Activated T-cell treated with anti-CD3 and anti-CD28 coated beads, Interleukin-2, amount 50 U/mL, for 24 hours (primary cell): ENCODE data around the gene RGS6.

ENCODE experiments used
- DNase-seq: peaks from one replicate; pipeline ENCODE4 v3.0.0-alpha.2; 2020
- H3K27ac Mint-ChIP-seq: 2 replicates; pipeline ENCODE4 v1.8.0; 2020; ENCODE audit warnings: mild to moderate bottlenecking, mixed read lengths
- H3K27me3 Mint-ChIP-seq: 2 replicates; pipeline ENCODE4 v1.8.0; 2020; ENCODE audit warnings: mixed read lengths
- H3K36me3 Mint-ChIP-seq: 2 replicates; pipeline ENCODE4 v1.8.0; 2020; ENCODE audit warnings: low read depth, mixed read lengths
- H3K4me1 Mint-ChIP-seq: 2 replicates; pipeline ENCODE4 v1.8.0; 2020; ENCODE audit warnings: low read depth, mixed read lengths
- H3K4me3 Mint-ChIP-seq: 2 replicates; pipeline ENCODE4 v1.8.0; 2020; ENCODE audit warnings: mild to moderate bottlenecking, moderate library complexity, mixed read lengths
- H3K9me3 Mint-ChIP-seq: 2 replicates; pipeline ENCODE4 v1.8.0; 2020; ENCODE audit warnings: mixed read lengths

The RGS6 gene

GRCh38 chr14:72515779-72516770 is 583.8 kb downstream of the RGS6 start:
- Mint-ChIP-seq H3K27me3 (peaks cover 14% of the 10 kb centered on the region), H3K4me1 (peaks cover 46% of the 10 kb centered on the region), H3K4me3 (no peak overlapping the region), H3K9me3 (peaks cover 11% of the 10 kb centered on the region), H3K36me3 (no peaks in the 10 kb centered on the region), H3K27ac (no peak overlapping the region)
- no peak for DNase-seq

- H3K4me1 Mint-ChIP-seq: peaks cover 55% of the 10 kb centered on the region
- no peak overlapping the region for H3K4me3 Mint-ChIP-seq
- no peaks in the 10 kb centered on the region for H3K36me3 Mint-ChIP-seq
- DNase-seq: peak; percentile 80
- H3K27ac Mint-ChIP-seq: no peak overlapping the region
- peaks cover 12% of the 10 kb centered on the region for H3K27me3 Mint-ChIP-seq
- H3K9me3 Mint-ChIP-seq: peaks cover 11% of the 10 kb centered on the region
These were observed 584.9 kb downstream of the RGS6 start for GRCh38 chr14:72516936-72517700.

- H3K27ac Mint-ChIP-seq: no peak overlapping the region
- no peak for DNase-seq
- H3K27me3 Mint-ChIP-seq: peaks cover 7% of the 10 kb centered on the region
- H3K4me3 Mint-ChIP-seq: no peak overlapping the region
- H3K4me1 Mint-ChIP-seq: peaks cover 56% of the 10 kb centered on the region
- peaks cover 11% of the 10 kb centered on the region for H3K9me3 Mint-ChIP-seq
- no peaks in the 10 kb centered on the region for H3K36me3 Mint-ChIP-seq
These were observed 585.5 kb downstream of the RGS6 start for GRCh38 chr14:72517736-72518135.

GRCh38 chr14:72518809-72519377 is 586.7 kb downstream of the RGS6 start:
- H3K27ac Mint-ChIP-seq: peak overlapping the region; percentile 76
- H3K4me1 Mint-ChIP-seq: peaks cover 60% of the 10 kb centered on the region
- DNase-seq: peak; percentile 42
- H3K4me3 Mint-ChIP-seq: peak overlapping the region; percentile 30
- no peaks in the 10 kb centered on the region for H3K36me3 Mint-ChIP-seq
- peaks cover 4% of the 10 kb centered on the region for H3K27me3 Mint-ChIP-seq
- peaks cover 11% of the 10 kb centered on the region for H3K9me3 Mint-ChIP-seq

GRCh38 chr14:72519543-72519942 is 587.3 kb downstream of the RGS6 start:
- peak overlapping the region; percentile 7 for H3K4me3 Mint-ChIP-seq
- H3K4me1 Mint-ChIP-seq: peaks cover 66% of the 10 kb centered on the region
- H3K27me3 Mint-ChIP-seq: peaks cover 4% of the 10 kb centered on the region
- H3K36me3 Mint-ChIP-seq: no peaks in the 10 kb centered on the region
- no peak for DNase-seq
- H3K9me3 Mint-ChIP-seq: peaks cover 11% of the 10 kb centered on the region
- peak overlapping the region; percentile 76 for H3K27ac Mint-ChIP-seq

GRCh38 chr14:72521045-72521444 is 588.8 kb downstream of the RGS6 start:
- no peak overlapping the region for H3K4me3 Mint-ChIP-seq
- peaks cover 69% of the 10 kb centered on the region for H3K4me1 Mint-ChIP-seq
- peaks cover 11% of the 10 kb centered on the region for H3K9me3 Mint-ChIP-seq
- peak overlapping the region; percentile 45 for H3K27ac Mint-ChIP-seq
- no peak for DNase-seq
- peaks cover 4% of the 10 kb centered on the region for H3K27me3 Mint-ChIP-seq
- no peaks in the 10 kb centered on the region for H3K36me3 Mint-ChIP-seq

- DNase-seq: no peak
- Mint-ChIP-seq H3K4me3 (no peak overlapping the region), H3K4me1 (peaks cover 63% of the 10 kb centered on the region), H3K27me3 (peaks cover 4% of the 10 kb centered on the region), H3K9me3 (peaks cover 11% of the 10 kb centered on the region), H3K27ac (no peak overlapping the region), H3K36me3 (no peaks in the 10 kb centered on the region)
These were observed 589.9 kb downstream of the RGS6 start for GRCh38 chr14:72521968-72522741.

GRCh38 chr14:72522847-72523246 is 590.6 kb downstream of the RGS6 start:
- no peak for DNase-seq
- peaks cover 2% of the 10 kb centered on the region for H3K27me3 Mint-ChIP-seq
- peaks cover 11% of the 10 kb centered on the region for H3K9me3 Mint-ChIP-seq
- H3K4me1 Mint-ChIP-seq: peaks cover 56% of the 10 kb centered on the region
- no peak overlapping the region for H3K27ac Mint-ChIP-seq
- H3K36me3 Mint-ChIP-seq: no peaks in the 10 kb centered on the region
- no peak overlapping the region for H3K4me3 Mint-ChIP-seq

GRCh38 chr14:72523424-72524294 is 591.4 kb downstream of the RGS6 start:
- Mint-ChIP-seq H3K27me3 (peaks cover 6% of the 10 kb centered on the region), H3K4me1 (peaks cover 52% of the 10 kb centered on the region), H3K27ac (no peak overlapping the region), H3K36me3 (no peaks in the 10 kb centered on the region), H3K4me3 (no peak overlapping the region), H3K9me3 (peaks cover 11% of the 10 kb centered on the region)
- DNase-seq: no peak

GRCh38 chr14:72524295-72524629 is 592.0 kb downstream of the RGS6 start:
- no peak for DNase-seq
- Mint-ChIP-seq H3K4me1 (peaks cover 46% of the 10 kb centered on the region), H3K4me3 (no peak overlapping the region), H3K36me3 (no peaks in the 10 kb centered on the region), H3K27ac (no peak overlapping the region), H3K27me3 (peaks cover 6% of the 10 kb centered on the region), H3K9me3 (peaks cover 11% of the 10 kb centered on the region)

GRCh38 chr14:72525087-72525915 is 593.1 kb downstream of the RGS6 start:
- Mint-ChIP-seq H3K4me3 (no peak overlapping the region), H3K4me1 (peaks cover 36% of the 10 kb centered on the region), H3K36me3 (no peaks in the 10 kb centered on the region), H3K27ac (no peak overlapping the region), H3K27me3 (peaks cover 6% of the 10 kb centered on the region), H3K9me3 (peaks cover 4% of the 10 kb centered on the region)
- DNase-seq: no peak

GRCh38 chr14:72527591-72527990 is 595.4 kb downstream of the RGS6 start:
- Mint-ChIP-seq H3K9me3 (peaks cover 2% of the 10 kb centered on the region), H3K27ac (no peak overlapping the region), H3K4me1 (peaks cover 33% of the 10 kb centered on the region), H3K36me3 (no peaks in the 10 kb centered on the region), H3K27me3 (peaks cover 6% of the 10 kb centered on the region), H3K4me3 (no peak overlapping the region)
- no peak for DNase-seq
